Left cardiac atrium (tissue), 4 donors: ENCODE data around the gene CRBN. TPM values are rescaled to one million over a fixed set of nuclear protein-coding genes. Genes with fewer than 3 reads are reported as not detected.
A peak's percentile ranks its signal among the peaks of the same experiment; 100 is the strongest.

Experiments used
- ATAC-seq, 2 donors: fragments of 200-7000 bp; cut with Tn5 transposase; one replicate each; pipeline ENCODE4 v1.9.1; 2020; ENCODE audit warnings: mild to moderate bottlenecking in 2 of 2, moderate library complexity in 2 of 2
- DNase-seq: peaks from one replicate; pipeline ENCODE4 v3.0.0-alpha.2; 2020
- intact Hi-C, 2 donors: fragments of 100-400 bp; cut with DNase I; formaldehyde crosslinking; loops; one replicate each; pipeline versions ENCODE4 v1.14.1 to v1.15.1; 2022 to 2023
- total RNA-seq, 2 donors: library from RNA; stranded (reverse); fragmentation: NEBNext Ultra II Directional; extraction: Animal tissue kit (Norgen Biotek cat#: 25700); gene quantifications; one replicate each; pipeline ENCODE4 v1.2.1, GENCODE V29; 2021
- donor health status: DM: no; HTN: yes; CAD: no.
- donor health status: DM: no; HTN: yes; CAD: no; lungs with severe emphysema.
- donor health status: DM: yes; HTN: yes; CAD: no.
- donor health status: Dilated cardiomyopathy.

CRBN gene
- total RNA-seq, 2 donors from 2014 or later: 32.1 to 42.4 TPM

DNA sequence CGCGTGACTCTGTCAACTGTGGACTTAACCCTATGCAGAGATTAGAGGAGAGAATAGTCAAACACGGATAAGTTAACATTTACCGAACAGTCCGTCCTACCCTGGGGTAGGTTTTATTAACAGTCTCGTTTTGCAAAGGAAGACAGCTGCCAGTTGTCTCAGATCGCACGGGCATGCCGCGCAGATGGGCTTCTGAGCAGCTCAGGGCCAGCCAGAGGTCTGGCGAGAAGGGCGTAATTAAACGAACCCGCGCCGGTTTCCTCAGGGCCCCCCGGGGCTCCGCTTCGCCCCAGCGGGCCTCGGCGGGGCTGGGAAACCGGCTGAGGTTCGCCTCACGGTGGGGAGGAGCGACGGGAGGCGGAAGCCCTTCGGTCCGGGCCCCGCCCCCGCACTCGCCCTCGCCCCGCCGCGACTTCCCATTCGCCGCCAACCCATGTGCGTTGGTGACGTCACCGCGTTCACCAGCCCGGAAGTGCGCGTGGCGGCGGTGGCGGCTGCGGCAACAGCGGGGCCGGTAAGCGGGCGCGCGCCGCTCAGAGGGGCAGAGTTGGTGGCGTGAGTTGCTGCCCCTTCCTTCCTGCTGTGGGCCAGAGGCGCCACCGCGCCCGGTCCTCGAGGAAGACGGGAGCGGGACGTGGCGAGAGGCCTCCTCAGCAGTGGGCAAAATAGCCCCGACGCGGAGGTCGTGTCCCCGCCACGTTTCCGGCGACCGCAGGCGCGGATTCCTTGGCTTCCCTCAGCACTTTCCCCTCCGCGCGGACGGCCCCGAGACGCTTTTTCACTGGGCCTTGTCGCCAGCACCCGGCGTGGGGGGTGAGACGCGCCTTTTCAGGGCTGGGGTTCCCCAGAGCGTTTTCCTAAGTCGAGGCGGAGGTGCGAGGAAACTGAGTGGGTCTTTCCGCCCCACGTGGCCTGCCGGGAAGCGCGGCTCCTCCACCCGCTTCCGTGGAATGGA lies 52.7 kb downstream of the CRBN start, which contains the start of gene TRNT1:
TRNT1 (plus strand) TSS at position 464 of the 955 bp plus-strand sequence. CDS start 2,101 bp downstream, outside the sequence.
- DNase-seq (peak; percentile 98), ATAC-seq (peak; percentile 99)
- intact Hi-C loops: loop anchor here in 1 of 2 donors (10.0 kb wide), 1 partner anchor 48 kb away; the partner anchor contains the start of gene CRBN

DNA sequence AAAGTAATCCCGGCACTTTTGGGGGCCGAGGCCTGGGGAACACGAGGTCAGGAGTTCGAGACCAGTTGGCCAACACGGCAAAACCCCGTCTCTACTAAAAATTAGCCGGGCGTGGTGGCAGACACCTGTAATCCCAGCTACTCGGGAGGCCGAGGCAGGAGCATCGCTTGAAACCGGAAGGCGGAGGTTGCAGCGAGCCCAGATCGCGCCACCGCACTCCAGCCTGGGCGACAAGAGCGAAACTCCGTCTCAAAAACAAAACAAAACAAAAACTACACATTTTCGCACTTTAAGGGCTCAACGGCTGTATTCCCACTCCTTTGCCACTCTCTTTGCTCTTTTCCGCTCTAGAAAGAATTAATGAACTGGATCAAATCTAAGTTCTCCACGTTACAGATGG lies 53.5 kb downstream of the CRBN start:
- intact Hi-C loops: loop anchor here in 1 of 2 donors (10.0 kb wide), 1 partner anchor 49 kb away; the partner anchor contains the start of gene CRBN
- no peak for DNase-seq
- ATAC-seq: no peak

DNA sequence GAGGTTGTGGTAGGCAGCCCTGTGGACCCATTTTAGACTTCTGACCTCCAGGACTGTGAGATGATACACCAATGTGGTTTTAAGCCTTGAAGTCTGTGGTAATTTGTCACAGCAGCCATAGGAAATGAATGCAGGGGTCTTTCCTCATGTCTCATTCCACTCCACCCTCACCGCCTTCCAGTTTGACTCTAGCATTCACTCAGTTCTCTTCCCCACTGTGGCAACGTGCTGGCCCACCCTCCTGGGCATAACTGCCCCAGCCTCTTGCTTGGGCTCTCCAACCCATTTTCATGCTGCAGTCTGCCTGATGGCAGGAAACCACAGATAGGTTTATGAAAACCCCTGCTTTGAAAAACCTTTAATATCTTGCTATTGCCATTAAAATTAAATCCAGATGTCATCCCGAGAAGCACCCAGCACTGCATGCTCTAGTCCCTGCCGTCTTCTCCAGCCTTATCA lies 60.1 kb downstream of the CRBN start:
- DNase-seq (no peak), ATAC-seq (no peak)
- intact Hi-C loops: no loop called here

DNA sequence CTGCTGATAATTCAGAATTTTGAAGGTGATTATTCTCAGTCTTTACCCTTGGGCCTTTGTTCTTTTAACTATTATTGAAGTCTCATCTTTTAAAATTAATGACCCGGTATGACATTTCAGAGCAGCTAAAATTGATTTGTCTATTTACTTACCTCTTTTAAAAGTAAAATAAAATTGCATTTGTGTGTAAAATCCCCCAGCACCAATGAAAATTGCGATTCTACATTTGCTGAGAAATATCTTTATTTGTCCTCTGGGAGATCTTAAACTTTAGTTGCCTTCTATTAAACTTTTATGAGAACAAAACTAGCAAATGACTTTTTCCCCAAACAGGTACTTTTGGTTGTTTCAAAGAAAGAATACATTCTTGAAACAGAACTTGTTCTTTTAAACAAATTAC lies 61.8 kb downstream of the CRBN start:
- ATAC-seq (no peak), DNase-seq (no peak)
- intact Hi-C loops: no loop called here

DNA sequence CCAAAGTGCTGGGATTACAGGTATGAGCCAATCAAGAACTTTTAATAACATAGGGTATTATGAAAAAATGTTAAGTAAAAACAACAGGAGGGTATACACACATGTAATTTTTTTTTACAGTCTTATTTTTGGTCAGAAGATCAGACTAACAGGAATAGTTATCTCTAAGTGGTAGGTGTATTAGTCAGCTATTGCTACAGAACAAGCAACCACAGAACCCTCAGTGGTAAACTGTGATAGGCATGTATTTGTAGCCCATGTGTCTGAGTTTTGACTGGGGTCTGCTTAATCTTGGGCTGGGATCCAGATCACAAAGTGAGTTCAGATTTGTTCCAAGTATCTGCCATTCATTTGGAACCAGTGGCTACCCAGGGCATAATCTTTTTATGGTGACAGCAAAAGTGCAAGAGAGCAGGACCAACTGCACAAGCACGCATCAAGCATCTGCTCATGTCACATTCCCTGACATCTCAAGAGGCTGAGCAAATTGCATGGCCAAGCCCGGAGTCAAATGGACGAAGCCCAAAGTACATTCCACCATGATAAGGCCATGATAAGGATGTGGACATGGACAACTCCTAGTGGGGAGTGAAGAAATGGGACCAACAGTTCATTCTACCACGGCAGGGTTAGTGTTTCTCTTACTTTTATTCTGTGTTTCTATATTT lies 66.3 kb downstream of the CRBN start:
- ATAC-seq (peak in 1 of 2 donors; percentile 59), DNase-seq (no peak)
- intact Hi-C loops: no loop called here

- intact Hi-C loops: no loop called here
- DNase-seq: no peak
- peak in 1 of 2 donors; percentile 41 for ATAC-seq
These were observed 68.6 kb downstream of the CRBN start for GRCh38 chr3:3110749-3111361.

GRCh38 chr3:3110299-3110630 lies 69.2 kb downstream of the CRBN start, which contains the start of gene IL5RA:
Gene IL5RA, minus strand, starts transcription at chr3:3110374. Its CDS starts 5,390 bp downstream, at chr3:3104984.
- ATAC-seq (peak in 1 of 2 donors; percentile 88), DNase-seq (no peak)
- intact Hi-C loops: no loop called here

DNA sequence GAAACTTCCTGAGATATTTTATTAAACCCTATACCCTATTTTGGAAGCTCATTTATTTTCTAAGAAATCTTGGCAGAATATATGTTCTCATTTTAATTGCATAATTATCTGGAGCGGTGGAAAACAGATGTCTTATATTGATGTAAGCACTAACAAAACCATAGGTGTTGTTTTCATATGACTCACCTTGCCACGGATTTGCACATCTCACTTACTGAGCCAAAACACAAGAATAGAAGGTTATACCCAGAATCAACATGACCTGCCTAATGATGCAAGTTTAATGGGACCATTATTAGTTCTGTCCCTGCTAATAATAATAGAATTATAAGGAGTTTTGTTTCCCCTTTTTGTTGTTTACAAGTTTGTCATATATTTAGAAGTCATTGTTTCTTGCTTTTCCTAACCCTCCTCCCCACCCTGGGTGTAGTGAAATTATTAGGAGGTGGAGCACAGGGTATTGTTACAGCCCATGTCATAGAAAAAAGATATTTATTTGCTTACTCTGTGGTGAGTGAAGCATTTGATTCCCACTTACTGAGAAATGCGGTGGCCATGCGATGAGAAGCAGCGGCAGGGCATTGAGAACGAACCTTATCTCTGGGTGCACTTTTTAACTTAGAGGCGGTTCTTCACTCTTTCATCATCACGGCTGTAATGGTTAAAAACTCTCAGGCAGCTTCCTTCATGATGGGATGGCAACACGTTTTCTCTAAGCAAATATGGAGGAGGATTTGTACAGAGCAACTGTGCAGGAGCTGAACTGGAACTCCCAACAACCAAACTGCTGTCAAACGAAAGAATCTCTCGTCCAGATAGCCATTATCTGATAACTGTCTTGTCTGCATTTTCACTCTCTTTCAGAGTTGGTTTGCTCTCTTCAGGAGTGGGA lies 69.8 kb downstream of the CRBN start:
- intact Hi-C loops: no loop called here
- DNase-seq (no peak), ATAC-seq (peak in 1 of 2 donors; percentile 39)

DNA sequence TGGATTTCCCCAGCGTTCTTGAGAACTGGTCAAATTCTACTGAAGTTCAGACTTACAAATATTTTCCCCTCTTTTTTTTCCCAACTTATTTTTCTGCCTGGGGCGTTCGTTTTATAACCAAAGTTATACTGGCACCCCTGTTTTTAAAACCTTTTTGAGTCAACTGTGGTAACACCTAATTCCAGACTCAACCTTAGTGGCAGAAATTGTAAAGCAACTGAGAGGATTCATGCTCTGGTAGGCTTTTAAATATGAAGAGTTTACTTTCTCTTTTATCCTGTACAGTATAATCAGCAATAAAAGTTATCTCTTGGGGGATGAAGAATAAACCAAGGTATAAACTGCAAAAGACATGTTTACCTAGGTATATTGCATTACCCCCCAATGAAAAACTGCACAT lies 71.6 kb downstream of the CRBN start:
- ATAC-seq (no peak), DNase-seq (no peak)
- intact Hi-C loops: no loop called here

DNA sequence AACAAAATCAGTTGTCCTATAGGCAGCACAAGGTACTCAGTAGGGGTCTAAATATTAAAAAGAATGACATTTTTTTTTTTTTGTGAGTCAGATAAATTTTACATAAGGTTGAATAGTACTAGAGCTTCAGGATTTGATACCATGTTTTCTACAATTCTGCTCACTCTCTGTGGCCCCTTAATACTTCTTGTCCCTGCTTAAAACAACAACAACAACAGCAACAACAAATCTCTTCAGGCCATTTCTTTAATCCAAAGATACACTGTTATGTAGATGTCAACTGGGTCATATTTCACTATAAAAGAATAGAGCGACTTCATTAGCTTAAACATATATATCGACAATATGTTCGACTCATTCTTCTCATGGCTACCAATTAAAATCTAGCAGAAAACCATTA lies 72.3 kb downstream of the CRBN start:
- intact Hi-C loops: no loop called here
- DNase-seq: no peak

DNA sequence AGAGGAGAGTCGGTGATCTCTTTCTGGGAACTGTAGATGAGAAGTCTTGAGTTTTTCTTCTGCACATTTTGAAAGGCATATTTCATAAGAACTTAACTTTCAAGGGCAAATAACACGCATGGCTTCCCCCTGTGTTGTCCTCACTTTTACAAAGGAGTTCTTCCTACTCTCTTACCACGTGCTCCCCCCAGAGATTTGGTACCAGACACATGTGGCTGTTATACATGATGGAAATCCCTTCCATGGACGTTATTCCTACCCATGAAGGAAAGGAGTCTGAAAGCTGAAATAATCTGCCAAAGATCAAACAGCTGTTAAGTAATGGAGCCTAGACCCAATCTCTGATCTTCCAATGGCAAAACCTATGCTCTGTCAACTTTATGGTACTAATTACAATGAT lies 73.7 kb downstream of the CRBN start:
- intact Hi-C loops: no loop called here
- DNase-seq: no peak
- ATAC-seq: no peak

More for the DNA sequence above, 72.3 kb downstream of the CRBN start:
- ATAC-seq: no peak

- no peak for ATAC-seq
- intact Hi-C loops: no loop called here
- no peak for DNase-seq
These were observed 74.2 kb downstream of the CRBN start for GRCh38 chr3:3105246-3105645.

GRCh38 chr3:3102751-3103150 lies 76.7 kb downstream of the CRBN start:
- ATAC-seq: no peak
- DNase-seq: no peak
- intact Hi-C loops: no loop called here

- ATAC-seq (no peak), DNase-seq (no peak)
- intact Hi-C loops: no loop called here
These were observed 77.6 kb downstream of the CRBN start for GRCh38 chr3:3101660-3102458.
